LoVo (cell line): ENCODE results near the gene MPP1.

Source experiments
- DNase-seq: peaks from one replicate; pipeline ENCODE4 v3.0.0-alpha.2; 2016; ENCODE audit warnings: low spot score

The MPP1 gene

DNA sequence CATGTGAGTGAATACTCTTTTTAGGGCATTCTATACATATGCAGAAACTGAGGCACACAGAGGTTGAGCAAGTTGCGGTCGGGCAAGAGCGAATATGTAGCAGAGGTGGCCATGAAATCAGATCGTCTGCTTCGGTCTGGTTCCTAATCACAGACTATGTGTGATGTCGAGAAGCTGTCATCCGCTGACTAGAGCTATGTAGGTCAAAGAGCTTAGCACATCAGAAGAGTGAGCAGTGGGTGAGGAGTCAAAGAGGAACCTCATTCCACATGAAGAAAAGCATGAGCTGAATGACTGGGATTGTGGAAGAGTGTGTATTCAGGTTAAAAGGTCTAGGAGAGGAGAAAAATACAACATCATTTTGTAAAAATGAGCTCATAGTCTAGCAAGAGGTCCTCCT, 73.4 kb downstream of the MPP1 start:
- no peak for DNase-seq

DNA sequence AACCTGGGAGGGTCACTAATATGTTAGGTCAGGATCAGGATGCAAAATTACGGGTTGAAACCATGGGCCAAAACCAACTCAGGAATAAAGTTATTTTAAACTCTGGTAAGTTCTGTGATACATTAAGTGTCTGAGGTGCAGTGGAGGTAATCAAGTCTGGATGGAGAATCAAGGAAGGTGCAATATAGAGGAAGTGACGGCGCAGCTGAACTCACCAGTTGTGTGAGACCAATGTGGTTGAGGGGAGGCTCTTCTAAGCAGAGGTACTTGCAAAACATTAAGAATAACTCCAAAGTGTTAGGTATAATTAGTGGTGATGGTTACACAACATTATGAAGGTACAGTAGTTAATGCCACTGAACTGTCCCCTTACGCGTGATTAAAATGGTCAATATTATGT, 74.1 kb downstream of the MPP1 start:
- no peak for DNase-seq

DNA sequence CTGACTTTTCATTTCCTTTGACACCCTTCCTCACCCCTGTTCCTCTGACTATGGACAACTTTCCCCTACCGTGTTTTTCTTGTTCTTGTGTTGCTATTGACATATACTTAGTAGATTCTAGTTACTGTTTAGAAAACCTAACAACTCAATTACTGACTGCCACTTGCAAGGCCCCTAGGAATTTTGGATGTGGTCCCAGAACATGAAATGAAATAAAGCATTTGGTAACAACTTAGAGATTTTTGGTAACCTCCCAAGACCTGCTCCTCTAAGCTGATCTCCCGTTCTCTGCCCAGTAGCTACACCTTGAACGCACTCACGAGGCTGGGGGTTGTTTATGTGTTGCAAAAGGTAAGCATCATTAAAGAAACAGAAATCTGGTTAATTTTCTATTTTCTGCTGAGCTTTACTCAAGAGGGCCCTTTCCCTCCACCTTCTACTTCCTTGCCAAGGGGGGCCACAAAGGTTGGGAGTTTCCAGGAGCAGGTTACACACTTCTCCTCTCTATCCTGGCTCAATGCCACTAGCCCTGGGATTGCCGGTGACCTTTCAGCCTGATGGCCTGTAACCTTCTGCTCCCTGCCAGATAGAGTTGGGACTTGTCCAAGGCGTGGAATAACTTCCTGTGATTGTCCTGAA, 74.9 kb downstream of the MPP1 start:
- DNase-seq, result no peak

DNA sequence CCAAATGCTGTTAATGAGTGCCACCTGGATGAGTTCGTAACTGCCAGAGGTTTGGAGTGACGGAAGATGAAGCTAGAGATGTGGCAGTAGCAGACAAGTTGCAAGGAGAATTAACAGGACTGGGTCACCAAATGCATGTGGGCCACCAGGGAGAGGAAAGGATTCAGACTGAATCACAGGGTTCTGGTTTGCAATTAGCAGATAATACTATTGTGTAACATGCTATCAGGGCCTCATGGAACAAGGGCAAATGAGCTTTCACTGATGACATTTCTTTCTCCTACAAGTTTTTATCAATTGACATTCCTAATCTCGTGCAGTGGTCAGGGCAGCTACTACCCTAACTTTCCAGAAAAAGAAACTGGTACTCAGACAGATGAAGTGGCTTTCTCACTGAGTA, 75.8 kb downstream of the MPP1 start:
- DNase-seq, result no peak
